Uterus (tissue), 2 donors: ENCODE data around the gene CCDC177.

Source experiments
- CTCF ChIP-seq, 4 experiments: fragments of 200-600 bp in 2 of 4; fragments of 450-650 bp in 2 of 4; sonication (generic) in 2 of 4; IDR thresholded peaks; one replicate each; pipeline ENCODE4 v1.5.1; 2016 to 2019; ENCODE audit warnings: antibody characterized with exemption in 4 of 4, mild to moderate bottlenecking in 2 of 4, moderate library complexity in 1 of 4
- POLR2A ChIP-seq, 2 donors: fragments of 450-650 bp; IDR thresholded peaks; one replicate each; pipeline ENCODE4 v1.6.1; 2016; ENCODE audit warnings: antibody characterized with exemption in 2 of 2, mild to moderate bottlenecking in 1 of 2, moderate library complexity in 1 of 2

GRCh38 chr14:69567563-69567962 is 7.1 kb downstream of the CCDC177 start:
- TF ChIP-seq CTCF (IDR thresholded peaks at IDR 0.05) (no peak), POLR2A (IDR thresholded peaks at IDR 0.05) (no peak)
